ENCODE results near the gene MEGF11.

DNA sequence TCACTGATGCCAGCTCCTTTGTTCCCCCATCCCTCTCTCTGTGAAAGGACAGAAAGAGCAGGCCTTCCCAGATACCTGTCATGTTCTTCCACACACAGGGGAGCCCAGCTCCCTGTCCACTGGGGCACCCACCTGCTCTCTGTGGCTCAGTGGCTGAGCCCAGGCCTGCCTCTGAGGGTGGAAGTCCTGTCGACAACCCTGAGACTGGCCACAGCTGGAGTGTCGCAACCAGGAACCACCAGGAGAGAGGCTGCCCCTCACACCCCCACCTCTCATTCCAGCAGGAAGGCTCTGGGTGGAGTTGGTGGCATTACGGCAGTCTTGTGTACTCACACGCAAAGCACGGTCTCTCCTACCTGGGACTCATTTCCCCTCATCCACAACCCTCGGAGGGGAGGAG, 66.3 kb downstream of the MEGF11 start:
- no peak for TF ChIP-seq POLR2A (IDR thresholded peaks at IDR 0.05)
- TF ChIP-seq, protein P1, sequence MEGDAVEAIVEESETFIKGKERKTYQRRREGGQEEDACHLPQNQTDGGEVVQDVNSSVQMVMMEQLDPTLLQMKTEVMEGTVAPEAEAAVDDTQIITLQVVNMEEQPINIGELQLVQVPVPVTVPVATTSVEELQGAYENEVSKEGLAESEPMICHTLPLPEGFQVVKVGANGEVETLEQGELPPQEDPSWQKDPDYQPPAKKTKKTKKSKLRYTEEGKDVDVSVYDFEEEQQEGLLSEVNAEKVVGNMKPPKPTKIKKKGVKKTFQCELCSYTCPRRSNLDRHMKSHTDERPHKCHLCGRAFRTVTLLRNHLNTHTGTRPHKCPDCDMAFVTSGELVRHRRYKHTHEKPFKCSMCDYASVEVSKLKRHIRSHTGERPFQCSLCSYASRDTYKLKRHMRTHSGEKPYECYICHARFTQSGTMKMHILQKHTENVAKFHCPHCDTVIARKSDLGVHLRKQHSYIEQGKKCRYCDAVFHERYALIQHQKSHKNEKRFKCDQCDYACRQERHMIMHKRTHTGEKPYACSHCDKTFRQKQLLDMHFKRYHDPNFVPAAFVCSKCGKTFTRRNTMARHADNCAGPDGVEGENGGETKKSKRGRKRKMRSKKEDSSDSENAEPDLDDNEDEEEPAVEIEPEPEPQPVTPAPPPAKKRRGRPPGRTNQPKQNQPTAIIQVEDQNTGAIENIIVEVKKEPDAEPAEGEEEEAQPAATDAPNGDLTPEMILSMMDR (IDR thresholded peaks at IDR 0.05), result no peak

All from Peyer's patch (tissue), 4 donors.